Fibroblast of skin of right biceps (primary cell): ENCODE results near the gene TNRC6C.

Experiments used
- DNase-seq: peaks from one replicate; pipeline ENCODE4 v3.0.0-alpha.2; 2013

TNRC6C gene

GRCh38 chr17:78092794-78093324 is 134.4 kb downstream of the TNRC6C start:
- DNase-seq, result peak; percentile 8

- DNase-seq, result no peak
These were observed 136.5 kb downstream of the TNRC6C start for GRCh38 chr17:78095035-78095434.

GRCh38 chr17:78096093-78096492 is 137.6 kb downstream of the TNRC6C start:
- DNase-seq, result no peak

GRCh38 chr17:78101112-78101511 is 142.6 kb downstream of the TNRC6C start:
- no peak for DNase-seq

GRCh38 chr17:78101542-78101941 is 143.0 kb downstream of the TNRC6C start:
- DNase-seq, result no peak

GRCh38 chr17:78103311-78103710 is 144.8 kb downstream of the TNRC6C start:
- no peak for DNase-seq

- DNase-seq, result no peak
These were observed 146.0 kb downstream of the TNRC6C start for GRCh38 chr17:78104540-78104941.

GRCh38 chr17:78105101-78105500 is 146.6 kb downstream of the TNRC6C start:
- DNase-seq, result no peak

- DNase-seq, result no peak
These were observed 147.0 kb downstream of the TNRC6C start for GRCh38 chr17:78105551-78105950.

GRCh38 chr17:78106211-78106610 is 147.7 kb downstream of the TNRC6C start:
- no peak for DNase-seq

GRCh38 chr17:78107457-78107856 is 149.0 kb downstream of the TNRC6C start:
- peak; percentile 28 for DNase-seq

- no peak for DNase-seq
These were observed 149.6 kb downstream of the TNRC6C start for GRCh38 chr17:78107976-78108725.

- no peak for DNase-seq
These were observed 150.4 kb downstream of the TNRC6C start for GRCh38 chr17:78108726-78109488.

- no peak for DNase-seq
These were observed 150.9 kb downstream of the TNRC6C start for GRCh38 chr17:78109489-78109761.

GRCh38 chr17:78110363-78111015 is 152.0 kb downstream of the TNRC6C start:
- no peak for DNase-seq

GRCh38 chr17:78111016-78111726 is 152.7 kb downstream of the TNRC6C start:
- DNase-seq, result no peak

GRCh38 chr17:78111727-78112517 is 153.4 kb downstream of the TNRC6C start:
- no peak for DNase-seq

GRCh38 chr17:78112518-78113471 is 154.3 kb downstream of the TNRC6C start:
- peak; percentile 41 for DNase-seq

- peak; percentile 6 for DNase-seq
These were observed 155.6 kb downstream of the TNRC6C start for GRCh38 chr17:78113804-78114785.
